Upper lobe of left lung (tissue), 4 donors: Measurements from ENCODE around the gene GRXCR1.

Source experiments
- POLR2A ChIP-seq, 4 donors: fragments of 450-650 bp; IDR thresholded peaks; one replicate each; pipeline ENCODE4 v1.5.1; 2016 to 2017; ENCODE audit warnings: antibody characterized with exemption in 4 of 4, mild to moderate bottlenecking in 2 of 4
- POLR2AphosphoS5 ChIP-seq, 2 donors: sonication (generic); formaldehyde crosslinking; IDR thresholded peaks; one replicate each; pipeline ENCODE4 v1.5.1; 2017; ENCODE audit warnings: antibody characterized with exemption in 2 of 2
- TF ChIP-seq, protein P1 (sequence below), 6 experiments: fragments of 450-650 bp in 4 of 6; fragments of 200-600 bp in 2 of 6; sonication (generic) in 2 of 6; IDR thresholded peaks; one replicate each; pipeline ENCODE4 v1.5.1; 2016 to 2019; ENCODE audit warnings: antibody characterized with exemption in 6 of 6

DNA sequence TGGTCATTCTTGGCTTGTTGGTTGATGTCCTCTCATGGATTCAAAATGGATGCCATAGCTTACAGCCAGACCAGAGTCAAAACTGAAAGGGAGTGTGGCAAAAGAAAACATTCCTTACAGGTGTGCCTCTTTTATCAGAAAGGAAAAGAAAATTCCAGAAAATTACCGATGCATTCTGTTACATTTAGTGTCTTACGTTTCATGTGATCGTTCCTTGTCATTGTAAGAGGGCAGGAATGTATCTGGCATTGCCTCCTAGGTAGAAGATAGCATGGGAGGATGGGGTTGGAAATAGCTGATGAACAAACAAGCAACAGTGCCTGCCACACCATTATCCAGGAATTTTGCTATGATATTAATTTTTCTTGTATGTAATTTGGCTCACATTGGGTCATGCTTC is 13.1 kb downstream of the GRXCR1 start:
- TF ChIP-seq POLR2A (IDR thresholded peaks at IDR 0.05) (no peak), POLR2AphosphoS5 (IDR thresholded peaks at IDR 0.05) (no peak)
- TF ChIP-seq, protein P1, sequence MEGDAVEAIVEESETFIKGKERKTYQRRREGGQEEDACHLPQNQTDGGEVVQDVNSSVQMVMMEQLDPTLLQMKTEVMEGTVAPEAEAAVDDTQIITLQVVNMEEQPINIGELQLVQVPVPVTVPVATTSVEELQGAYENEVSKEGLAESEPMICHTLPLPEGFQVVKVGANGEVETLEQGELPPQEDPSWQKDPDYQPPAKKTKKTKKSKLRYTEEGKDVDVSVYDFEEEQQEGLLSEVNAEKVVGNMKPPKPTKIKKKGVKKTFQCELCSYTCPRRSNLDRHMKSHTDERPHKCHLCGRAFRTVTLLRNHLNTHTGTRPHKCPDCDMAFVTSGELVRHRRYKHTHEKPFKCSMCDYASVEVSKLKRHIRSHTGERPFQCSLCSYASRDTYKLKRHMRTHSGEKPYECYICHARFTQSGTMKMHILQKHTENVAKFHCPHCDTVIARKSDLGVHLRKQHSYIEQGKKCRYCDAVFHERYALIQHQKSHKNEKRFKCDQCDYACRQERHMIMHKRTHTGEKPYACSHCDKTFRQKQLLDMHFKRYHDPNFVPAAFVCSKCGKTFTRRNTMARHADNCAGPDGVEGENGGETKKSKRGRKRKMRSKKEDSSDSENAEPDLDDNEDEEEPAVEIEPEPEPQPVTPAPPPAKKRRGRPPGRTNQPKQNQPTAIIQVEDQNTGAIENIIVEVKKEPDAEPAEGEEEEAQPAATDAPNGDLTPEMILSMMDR (IDR thresholded peaks at IDR 0.05) = no peak
